Dedifferentiated amniotic fluid mesenchymal stem cell (primary cell): ENCODE data around the gene MEGF11.

Experiments used
- DNase-seq: peaks from one replicate; pipeline ENCODE4 v3.0.0-alpha.2; 2016; ENCODE audit errors: extremely low spot score

The MEGF11 gene

GRCh38 chr15:66030650-66031049 is 222.9 kb downstream of the MEGF11 start:
- no peak for DNase-seq

GRCh38 chr15:66029650-66030049 is 223.9 kb downstream of the MEGF11 start:
- DNase-seq: no peak

GRCh38 chr15:66027268-66027805 is 226.2 kb downstream of the MEGF11 start:
- DNase-seq: no peak

GRCh38 chr15:66025972-66026371 is 227.6 kb downstream of the MEGF11 start:
- no peak for DNase-seq

GRCh38 chr15:66025015-66025452 is 228.5 kb downstream of the MEGF11 start:
- no peak for DNase-seq

GRCh38 chr15:66024116-66024515 is 229.4 kb downstream of the MEGF11 start:
- DNase-seq: no peak

- DNase-seq: no peak
Observed at GRCh38 chr15:66023311-66023972, 230.1 kb downstream of the MEGF11 start.

- no peak for DNase-seq
Observed at GRCh38 chr15:66022163-66022525, 231.4 kb downstream of the MEGF11 start.

- DNase-seq: no peak
Observed at GRCh38 chr15:66021496-66022162, 231.9 kb downstream of the MEGF11 start.

- no peak for DNase-seq
Observed at GRCh38 chr15:66019826-66020398, 233.6 kb downstream of the MEGF11 start.

- DNase-seq: no peak
Observed at GRCh38 chr15:66019368-66019767, 234.2 kb downstream of the MEGF11 start.

GRCh38 chr15:66018488-66018797 is 235.1 kb downstream of the MEGF11 start:
- no peak for DNase-seq

GRCh38 chr15:66017792-66018487 is 235.6 kb downstream of the MEGF11 start:
- no peak for DNase-seq

- DNase-seq: no peak
Observed at GRCh38 chr15:66017000-66017399, 236.6 kb downstream of the MEGF11 start.

- DNase-seq: no peak
Observed at GRCh38 chr15:66016199-66016598, 237.4 kb downstream of the MEGF11 start.

- DNase-seq: no peak
Observed at GRCh38 chr15:66014635-66015182, 238.8 kb downstream of the MEGF11 start.

- DNase-seq: no peak
Observed at GRCh38 chr15:66014022-66014421, 239.5 kb downstream of the MEGF11 start.

GRCh38 chr15:66008940-66009562 is 244.5 kb downstream of the MEGF11 start:
- DNase-seq: no peak

- no peak for DNase-seq
Observed at GRCh38 chr15:66007663-66008262, 245.8 kb downstream of the MEGF11 start.

GRCh38 chr15:66006986-66007385 is 246.6 kb downstream of the MEGF11 start:
- no peak for DNase-seq

- DNase-seq: no peak
Observed at GRCh38 chr15:66004618-66005262, 248.8 kb downstream of the MEGF11 start.
